ENCODE measurements around the gene TAP2.
"Not testable (repeated sequence)": the region's sequence is repeated elsewhere in the genome, so short reads cannot be mapped to it uniquely, and the experiment has no call there.

Gene TAP2

GRCh38 chr6:32832535-32832934 lies 6.0 kb downstream of the TAP2 start:
- DNase-seq: no peak

GRCh38 chr6:32830936-32831335 lies 7.6 kb downstream of the TAP2 start:
- DNase-seq: no peak

- DNase-seq: no peak
Measured at GRCh38 chr6:32830017-32830416, 8.5 kb downstream of the TAP2 start.

- DNase-seq: no peak
Measured at GRCh38 chr6:32829495-32829894, 9.0 kb downstream of the TAP2 start.

GRCh38 chr6:32827025-32827424 lies 11.5 kb downstream of the TAP2 start:
- no peak for DNase-seq

- DNase-seq: no peak
Measured at GRCh38 chr6:32825966-32826365, 12.6 kb downstream of the TAP2 start.

GRCh38 chr6:32819729-32820128 lies 18.8 kb downstream of the TAP2 start:
- DNase-seq: no peak

- no peak for DNase-seq
Measured at GRCh38 chr6:32818867-32819266, 19.7 kb downstream of the TAP2 start.

- no peak for DNase-seq
Measured at GRCh38 chr6:32816746-32817204, 21.8 kb downstream of the TAP2 start, which contains the start of gene HLA-DOB. HLA-DOB (minus strand) TSS chr6:32817002; CDS start chr6:32816951, 51 bp downstream.

GRCh38 chr6:32815996-32816395 lies 22.5 kb downstream of the TAP2 start:
- no peak for DNase-seq

- DNase-seq: no peak
Measured at GRCh38 chr6:32815115-32815514, 23.4 kb downstream of the TAP2 start.

- DNase-seq: no peak
Measured at GRCh38 chr6:32814145-32814544, 24.4 kb downstream of the TAP2 start.

- DNase-seq: no peak
Measured at GRCh38 chr6:32809171-32809570, 29.4 kb downstream of the TAP2 start.

GRCh38 chr6:32807020-32807580 lies 31.4 kb downstream of the TAP2 start:
- no peak for DNase-seq

- DNase-seq: not testable (repeated sequence)
Measured at GRCh38 chr6:32805404-32805803, 33.1 kb downstream of the TAP2 start.

GRCh38 chr6:32803416-32803815 lies 35.1 kb downstream of the TAP2 start:
- DNase-seq: no peak

GRCh38 chr6:32799740-32800139 lies 38.8 kb downstream of the TAP2 start:
- DNase-seq: no peak

GRCh38 chr6:32799168-32799567 lies 39.4 kb downstream of the TAP2 start:
- DNase-seq: no peak

- peak; percentile 84 for DNase-seq
Measured at GRCh38 chr6:32796848-32797776, 41.4 kb downstream of the TAP2 start.

GRCh38 chr6:32794510-32794909 lies 44.0 kb downstream of the TAP2 start:
- DNase-seq: no peak

GRCh38 chr6:32792901-32793435 lies 45.6 kb downstream of the TAP2 start:
- DNase-seq: no peak

- no peak for DNase-seq
Measured at GRCh38 chr6:32790306-32790705, 48.2 kb downstream of the TAP2 start.

Data from activated CD4-positive, CD25-positive, alpha-beta regulatory T cell treated with anti-CD3 and anti-CD28 coated beads, Interleukin-2, amount 50 U/mL, for 72 hours (primary cell).